Stimulated activated CD4-positive, alpha-beta T cell treated with anti-CD3 and anti-CD28 coated beads, Interleukin-15, amount 100 ng/mL, for 24 hours (primary cell): Measurements from ENCODE around the gene LDB1.

ENCODE experiments used
- DNase-seq: peaks from one replicate; pipeline ENCODE4 v3.0.0-alpha.2; 2020

LDB1 gene

GRCh38 chr10:102120142-102120990, at the start of gene LDB1:
LDB1 (minus strand) TSS chr10:102120368; CDS start chr10:102120110, 258 bp downstream.
- DNase-seq, result peak; percentile 75

GRCh38 chr10:102167861-102168260, 47.7 kb upstream of the LDB1 start:
- no peak for DNase-seq

- no peak for DNase-seq
These were observed 43.3 kb upstream of the LDB1 start for GRCh38 chr10:102163342-102163989.

DNA sequence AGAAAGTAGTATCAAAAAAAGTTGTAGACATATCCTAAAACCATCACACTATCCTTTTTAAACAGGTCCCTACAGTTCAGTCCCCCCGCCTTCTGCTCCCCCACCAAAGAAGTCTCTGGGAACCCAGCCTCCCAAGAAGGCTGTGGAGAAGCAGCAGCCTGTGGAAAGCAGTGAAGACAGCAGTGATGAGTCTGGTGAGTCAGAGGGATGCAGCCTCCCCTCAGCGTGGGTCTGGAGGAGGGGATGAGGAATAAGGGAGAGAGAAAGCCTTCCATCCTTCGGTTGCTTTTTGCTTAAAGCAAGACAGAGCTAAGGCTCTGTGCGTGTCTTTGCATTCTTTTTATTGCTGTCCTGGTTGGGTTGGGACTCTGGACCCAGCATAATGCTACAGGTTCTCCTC, 39.7 kb upstream of the LDB1 start:
- DNase-seq, result no peak

GRCh38 chr10:102159051-102159597, 39.0 kb upstream of the LDB1 start:
- DNase-seq, result no peak

DNA sequence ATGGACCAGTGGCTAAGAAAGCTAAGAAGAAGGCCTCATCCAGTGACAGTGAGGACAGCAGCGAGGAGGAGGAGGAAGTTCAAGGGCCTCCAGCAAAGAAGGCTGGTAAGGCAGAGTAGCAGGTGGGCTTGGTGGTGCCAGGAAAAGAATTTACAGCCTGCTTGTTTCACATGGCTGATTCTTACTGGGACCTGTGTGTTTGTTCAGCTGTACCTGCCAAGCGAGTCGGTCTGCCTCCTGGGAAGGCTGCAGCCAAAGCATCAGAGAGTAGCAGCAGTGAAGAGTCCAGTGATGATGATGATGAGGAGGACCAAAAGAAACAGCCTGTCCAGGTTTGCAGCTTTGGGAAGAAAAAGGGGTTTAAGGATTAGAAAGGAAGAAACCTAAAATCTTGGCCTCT, 37.1 kb upstream of the LDB1 start:
- DNase-seq, result no peak

- no peak for DNase-seq
These were observed 34.4 kb upstream of the LDB1 start for GRCh38 chr10:102154466-102155116.

DNA sequence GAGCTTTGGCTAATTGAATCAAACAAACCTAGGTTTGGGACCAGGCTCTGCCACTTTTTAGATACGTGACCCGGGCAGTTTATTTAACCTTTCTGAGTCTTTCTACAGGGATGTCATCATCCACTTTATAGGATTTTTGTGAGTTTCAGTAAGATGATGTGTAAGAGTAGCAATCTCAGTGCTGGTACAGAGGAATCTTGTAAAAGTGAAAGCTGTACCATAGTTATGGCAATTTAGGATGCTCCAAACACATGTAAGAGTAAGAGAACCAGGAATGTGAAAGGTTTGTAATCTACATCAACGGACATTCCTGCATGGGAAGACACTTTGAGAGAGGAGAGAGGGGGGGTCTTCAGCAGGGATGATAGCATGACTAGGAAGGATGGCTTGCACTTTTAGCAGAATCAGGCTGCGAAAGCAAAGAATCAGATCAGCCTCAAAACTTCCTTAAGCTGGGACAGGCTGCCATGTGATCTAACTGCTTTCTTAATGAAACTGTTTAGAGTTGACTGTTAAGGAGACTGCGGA, 33.0 kb upstream of the LDB1 start:
- no peak for DNase-seq

GRCh38 chr10:102152545-102152890, 32.4 kb upstream of the LDB1 start:
- DNase-seq, result peak; percentile 72

GRCh38 chr10:102151774-102152544, 31.8 kb upstream of the LDB1 start, which contains the start of gene NOLC1:
NOLC1 (plus strand) TSS chr10:102152389; CDS start chr10:102152411, 22 bp downstream.
- peak; percentile 99 for DNase-seq

- no peak for DNase-seq
These were observed 31.0 kb upstream of the LDB1 start for GRCh38 chr10:102150970-102151773.

- DNase-seq, result no peak
These were observed 28.1 kb upstream of the LDB1 start for GRCh38 chr10:102148275-102148674.

DNA sequence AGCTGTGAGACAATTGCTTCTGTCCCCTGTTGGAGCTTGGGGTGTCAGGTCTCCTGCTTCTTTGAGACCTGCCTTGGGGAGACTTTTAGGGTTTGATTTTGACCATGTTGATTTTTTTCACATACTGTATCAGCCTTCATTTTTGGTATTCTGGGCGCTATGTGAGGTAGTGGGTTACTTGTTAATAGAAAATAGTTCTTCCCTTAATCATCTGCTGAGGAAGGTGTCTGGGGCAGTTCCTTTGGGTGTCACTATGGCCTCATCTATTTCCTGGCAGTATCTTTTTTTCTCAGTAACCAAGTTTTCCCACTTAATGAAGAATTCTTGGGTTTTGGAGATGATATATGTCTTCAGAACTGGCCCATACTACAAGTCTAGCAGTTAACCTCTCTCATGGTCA, 27.4 kb upstream of the LDB1 start:
- no peak for DNase-seq

- DNase-seq, result no peak
These were observed 26.8 kb upstream of the LDB1 start for GRCh38 chr10:102146971-102147428.

- DNase-seq, result no peak
These were observed 21.5 kb upstream of the LDB1 start for GRCh38 chr10:102141583-102142107.

- no peak for DNase-seq
These were observed 20.9 kb upstream of the LDB1 start for GRCh38 chr10:102140913-102141540.

DNA sequence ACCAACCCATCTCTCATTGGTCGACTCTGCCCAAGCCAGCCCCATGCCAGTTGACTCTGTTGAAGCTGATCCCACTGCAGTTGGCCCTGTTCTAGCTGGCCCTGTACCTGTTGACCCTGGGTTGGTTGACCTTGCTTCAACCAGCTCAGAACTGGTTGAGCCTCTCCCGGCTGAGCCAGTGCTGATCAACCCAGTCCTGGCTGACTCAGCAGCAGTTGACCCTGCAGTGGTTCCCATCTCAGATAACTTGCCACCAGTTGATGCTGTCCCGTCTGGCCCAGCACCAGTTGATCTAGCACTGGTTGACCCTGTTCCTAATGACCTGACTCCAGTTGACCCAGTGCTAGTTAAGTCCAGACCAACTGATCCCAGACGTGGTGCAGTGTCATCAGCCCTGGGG, 20.1 kb upstream of the LDB1 start:
- DNase-seq, result no peak

GRCh38 chr10:102139281-102140110, 19.3 kb upstream of the LDB1 start:
- DNase-seq, result no peak

DNA sequence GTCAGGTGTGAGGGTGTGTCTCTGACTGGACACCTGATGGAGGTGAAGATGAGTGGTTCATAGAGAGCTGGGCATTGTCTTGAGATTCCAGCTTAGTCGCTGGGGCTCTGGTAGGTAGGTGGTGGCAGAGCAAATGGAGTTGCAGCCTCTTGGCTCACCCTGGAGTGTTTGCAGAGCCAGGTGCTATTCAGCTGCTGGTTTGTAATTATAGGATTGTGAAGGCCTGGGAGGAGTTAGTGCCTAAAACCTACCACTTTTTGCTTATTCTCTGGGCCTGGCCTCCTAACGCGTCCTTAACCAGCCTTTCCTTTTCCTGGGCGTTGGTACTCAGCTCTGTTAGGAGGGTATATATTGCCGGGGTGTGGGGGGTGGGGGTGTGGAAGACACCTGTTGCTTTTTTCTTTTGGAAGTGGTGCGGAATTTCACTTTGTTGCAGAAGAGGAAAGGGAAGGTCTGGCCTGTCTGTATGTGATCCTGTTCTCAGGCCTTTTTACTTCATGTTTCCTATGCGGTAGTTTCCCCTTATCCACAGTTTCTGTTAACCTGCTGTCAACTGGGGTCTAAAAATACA, 15.9 kb upstream of the LDB1 start:
- no peak for DNase-seq
